Stimulated activated CD4-positive, alpha-beta T cell treated with anti-CD3 and anti-CD28 coated beads, TNF-alpha, amount 100 ng/mL, for 48 hours (primary cell): ENCODE measurements around the gene KRT77.
"Not testable (repeated sequence)": the region's sequence is repeated elsewhere in the genome, so short reads cannot be mapped to it uniquely, and the experiment has no call there.

Experiments
- DNase-seq, 3 donors: peaks; one replicate each; pipeline ENCODE4 v3.0.0-alpha.2; 2020; ENCODE audit warnings: low read depth in 3 of 3

The KRT77 gene

GRCh38 chr12:52676163-52676562, 27.2 kb downstream of the KRT77 start:
- no peak for DNase-seq

DNA sequence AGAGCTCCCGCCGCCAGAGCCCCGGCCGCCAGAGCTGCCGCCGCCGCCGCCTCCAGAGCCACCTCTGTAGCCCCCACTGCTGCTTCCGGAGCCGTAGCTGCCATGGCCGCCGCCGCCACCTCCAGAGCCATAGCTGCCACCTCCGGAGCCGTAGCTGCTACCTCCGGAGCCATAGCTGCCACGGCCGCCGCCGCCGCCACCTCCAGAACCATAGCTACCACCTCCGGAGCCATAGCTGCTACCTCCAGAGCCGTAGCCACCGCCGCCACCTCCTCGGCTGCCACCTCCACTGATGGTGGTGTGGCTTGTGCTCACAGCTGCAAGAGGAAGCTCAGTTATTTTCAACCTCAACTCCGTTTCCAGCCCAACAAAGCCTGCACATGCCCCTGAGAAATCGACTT, 28.0 kb downstream of the KRT77 start:
- no peak for DNase-seq

GRCh38 chr12:52674433-52674775, 28.9 kb downstream of the KRT77 start:
- no peak for DNase-seq

DNA sequence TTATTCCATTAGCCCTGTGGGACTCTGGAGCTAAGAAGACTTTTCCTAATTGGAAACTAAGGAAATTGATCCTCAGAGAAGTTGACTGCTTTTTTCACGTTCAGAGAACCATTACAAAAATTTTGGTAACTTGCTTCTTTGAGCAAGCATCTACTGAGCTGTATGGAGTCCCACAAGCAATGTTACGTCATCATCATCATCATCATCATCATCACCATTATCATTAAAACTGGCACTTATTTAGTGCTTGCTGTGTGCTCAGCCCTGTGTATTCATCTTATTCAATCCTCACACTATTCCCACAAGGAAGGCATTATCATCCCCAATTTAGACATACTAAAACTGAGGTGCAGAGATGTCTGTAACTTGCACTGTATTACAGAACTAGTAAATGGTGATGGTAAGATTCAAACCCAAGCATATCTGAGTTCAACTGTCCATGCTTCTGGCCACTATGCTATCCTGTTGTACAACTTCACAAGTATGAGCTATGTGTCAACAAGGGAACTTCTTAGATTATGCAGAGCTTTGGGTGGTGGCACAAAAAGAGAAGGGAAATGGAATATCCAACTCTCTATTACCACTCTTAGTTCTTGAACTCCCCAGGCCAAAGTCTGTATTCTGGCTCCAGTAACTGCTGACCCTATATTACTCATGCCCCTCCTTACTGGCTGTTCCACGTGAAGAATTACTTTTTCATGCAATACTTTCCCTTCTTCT, 29.5 kb downstream of the KRT77 start:
- no peak for DNase-seq

DNA sequence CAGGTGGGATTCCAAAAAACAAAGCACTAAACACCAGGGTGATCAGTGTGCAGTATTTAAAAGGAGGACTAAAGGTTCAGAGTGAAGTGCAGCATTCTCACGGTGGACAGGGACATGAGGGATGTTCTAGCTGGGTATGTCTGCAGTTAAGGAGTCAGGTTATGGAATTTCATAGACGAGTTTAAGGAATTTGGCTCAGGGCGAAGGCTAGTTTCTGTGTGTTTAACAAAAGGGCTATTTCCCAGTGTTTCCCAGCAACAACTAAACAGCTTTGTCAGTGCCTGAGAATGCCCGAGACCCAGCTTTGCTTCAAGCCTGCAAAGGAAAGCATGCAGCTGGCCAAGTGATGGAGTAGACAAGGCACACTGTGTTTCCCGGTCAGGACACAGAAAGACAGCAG, 30.1 kb downstream of the KRT77 start:
- DNase-seq, result no peak

- no peak for DNase-seq
Measured at GRCh38 chr12:52672321-52672933, 30.9 kb downstream of the KRT77 start.

DNA sequence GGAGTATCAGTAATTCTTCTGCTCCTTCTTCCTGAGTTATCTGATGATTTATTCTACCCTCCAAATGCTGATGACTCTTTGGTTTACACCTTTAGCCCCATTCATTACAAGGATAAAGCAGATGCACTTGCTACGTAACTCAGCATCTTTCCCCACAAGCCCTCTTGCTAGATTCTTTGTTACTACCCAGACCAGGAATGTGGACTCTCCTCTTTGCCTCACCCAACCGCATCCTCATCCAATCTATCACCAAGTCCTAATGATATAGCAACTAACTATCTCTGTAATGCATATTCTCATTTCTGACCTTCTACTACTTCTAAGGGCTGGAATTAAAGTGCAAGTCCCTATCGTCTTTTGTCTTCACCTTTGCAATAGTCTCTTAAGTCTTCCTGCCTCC, 32.4 kb downstream of the KRT77 start:
- DNase-seq, result no peak

- DNase-seq, result no peak
Measured at GRCh38 chr12:52670506-52670905, 32.8 kb downstream of the KRT77 start.

DNA sequence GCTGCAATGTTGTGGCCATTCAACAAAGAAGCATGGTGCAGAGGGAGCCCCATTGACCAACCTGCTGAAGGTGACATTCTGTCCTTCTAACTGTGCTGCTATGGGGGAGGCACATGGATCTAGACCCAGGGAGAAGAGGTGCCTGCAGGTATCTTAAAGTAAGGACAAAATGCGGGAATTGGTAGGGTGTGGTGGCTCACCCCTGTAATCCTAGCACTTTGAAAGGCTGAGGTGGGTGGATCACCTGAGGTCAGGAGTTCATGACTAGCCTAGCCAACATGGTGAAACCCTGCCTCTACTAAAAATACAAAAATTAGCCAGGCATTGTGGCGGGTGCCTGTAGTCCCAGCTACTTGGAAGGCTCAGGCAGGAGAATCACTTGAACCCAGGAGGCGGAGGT, 33.4 kb downstream of the KRT77 start:
- not testable (repeated sequence) for DNase-seq

GRCh38 chr12:52669426-52669825, 33.9 kb downstream of the KRT77 start:
- DNase-seq, result no peak

GRCh38 chr12:52667931-52668330, 35.4 kb downstream of the KRT77 start:
- DNase-seq, result no peak

DNA sequence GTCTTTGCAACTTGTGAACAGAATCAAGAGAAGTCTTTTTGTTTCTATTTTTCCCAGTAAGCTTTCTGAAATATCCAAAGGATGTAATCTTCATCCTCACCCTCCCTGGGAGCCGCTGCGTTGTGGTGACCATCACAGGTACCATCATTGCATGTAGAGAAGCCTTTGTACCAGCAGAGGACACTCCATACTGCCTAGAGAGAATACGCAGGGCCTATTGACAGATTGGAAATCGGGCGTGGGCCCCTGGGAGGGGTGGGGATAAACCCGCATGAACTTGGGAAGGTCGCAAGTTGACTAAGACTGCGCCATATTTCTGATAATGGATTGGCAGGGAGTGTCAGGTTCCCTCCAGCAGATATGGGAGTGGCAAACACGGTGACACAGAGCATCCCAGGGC, 35.8 kb downstream of the KRT77 start:
- DNase-seq, result no peak

- DNase-seq, result no peak
Measured at GRCh38 chr12:52666471-52666870, 36.9 kb downstream of the KRT77 start.

- no peak for DNase-seq
Measured at GRCh38 chr12:52663420-52663819, 39.9 kb downstream of the KRT77 start.

DNA sequence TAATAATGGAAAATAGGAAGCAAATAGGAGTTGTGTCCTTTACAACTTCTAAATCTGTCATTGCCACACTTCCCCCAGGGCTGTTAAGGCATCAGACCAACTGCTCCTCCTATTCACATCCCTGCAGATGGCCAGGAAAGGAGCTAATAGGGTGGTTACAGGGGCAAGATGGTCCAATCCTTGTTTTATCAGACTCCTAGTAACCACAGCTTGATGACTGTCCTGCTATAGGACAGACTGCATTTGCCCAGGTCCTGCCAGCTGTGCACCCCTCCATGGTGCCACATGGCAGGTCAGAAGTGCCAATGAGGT, 40.5 kb downstream of the KRT77 start:
- no peak for DNase-seq

DNA sequence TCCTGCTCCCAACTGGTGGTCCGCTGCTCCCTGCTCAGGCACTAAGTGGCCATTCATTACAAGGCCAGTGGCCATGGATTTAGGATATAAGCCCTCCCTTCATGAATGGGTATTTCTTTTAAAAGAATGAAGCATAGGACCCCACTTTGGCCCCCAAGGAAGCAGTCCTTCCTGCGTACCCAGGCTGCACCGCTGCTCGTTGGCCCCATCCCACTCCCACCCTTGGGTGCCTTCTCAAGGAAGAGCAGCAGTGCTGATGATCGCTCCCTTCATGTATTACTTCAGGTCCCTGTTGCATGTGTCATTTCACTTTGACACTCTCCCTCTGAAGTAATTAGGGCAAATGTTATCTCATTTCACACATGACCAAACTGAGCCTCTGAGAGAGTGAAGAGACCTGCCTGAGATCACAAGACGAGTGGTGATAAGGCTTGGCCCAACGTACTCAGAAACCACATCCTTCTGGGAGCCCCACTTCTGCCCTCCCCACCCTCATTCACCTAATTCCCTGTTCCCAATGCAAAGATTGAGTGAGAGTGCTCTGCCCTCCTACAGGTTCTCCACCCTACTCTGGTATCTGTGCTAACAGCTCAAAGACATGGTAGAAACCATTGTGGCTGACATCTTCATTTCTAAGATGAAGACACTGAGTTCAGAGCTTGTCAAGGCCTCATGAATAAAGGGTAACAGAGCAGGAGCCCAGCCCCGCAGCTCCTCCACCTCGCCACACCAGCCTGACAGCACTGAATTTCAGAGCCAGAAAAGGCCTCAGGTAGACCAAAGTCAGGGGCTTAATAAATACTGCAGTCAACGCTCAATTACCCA, 41.0 kb downstream of the KRT77 start:
- DNase-seq, result no peak

- no peak for DNase-seq
Measured at GRCh38 chr12:52661668-52662067, 41.7 kb downstream of the KRT77 start.

DNA sequence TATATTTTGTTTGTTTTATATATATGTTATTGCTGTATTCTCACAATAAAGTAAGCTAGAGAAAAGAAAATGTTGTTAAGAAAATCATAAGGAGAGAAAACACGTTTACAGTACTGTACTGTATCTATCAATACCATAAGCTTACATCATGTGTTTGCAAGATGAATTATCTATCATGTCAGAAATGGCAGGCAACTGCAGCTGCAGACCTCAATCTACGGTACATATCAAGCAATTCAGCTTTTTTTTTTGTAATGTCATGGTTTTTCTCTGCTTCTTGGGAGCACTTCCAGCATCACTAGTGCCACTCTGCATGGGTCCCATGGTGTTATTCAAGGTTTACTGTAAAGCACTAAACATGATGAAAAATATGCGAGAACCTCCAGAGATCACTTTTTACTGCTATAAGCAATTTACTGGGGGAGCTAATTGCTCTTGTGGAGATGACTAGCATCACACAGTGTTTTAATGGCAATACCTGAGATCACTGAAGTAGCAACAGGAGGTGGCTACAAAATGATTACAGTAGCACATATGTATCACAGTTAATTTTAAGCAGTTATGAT, 42.3 kb downstream of the KRT77 start:
- DNase-seq, result no peak

DNA sequence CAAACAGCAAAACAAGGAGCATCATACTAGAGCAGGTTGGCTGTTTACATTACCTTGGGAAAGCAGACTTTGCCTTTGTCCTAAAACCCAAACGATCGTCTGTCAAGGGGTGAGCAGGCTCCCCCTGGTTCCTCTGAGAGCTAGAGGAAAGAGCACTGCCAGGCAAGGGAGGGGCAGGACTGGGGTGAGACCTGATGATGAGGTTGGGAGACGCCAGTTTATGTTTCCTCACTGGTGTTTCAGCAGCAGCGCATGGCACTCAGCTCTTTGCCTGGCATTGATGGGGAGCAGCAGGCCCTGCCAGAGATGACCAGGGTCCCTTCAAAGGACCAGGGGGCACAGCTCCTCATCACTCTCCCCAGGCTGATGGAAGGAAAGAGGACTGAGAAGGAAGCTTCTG, 43.4 kb downstream of the KRT77 start:
- no peak for DNase-seq

GRCh38 chr12:52659395-52659794, 43.9 kb downstream of the KRT77 start:
- no peak for DNase-seq

GRCh38 chr12:52658196-52658595, 45.1 kb downstream of the KRT77 start:
- no peak for DNase-seq

DNA sequence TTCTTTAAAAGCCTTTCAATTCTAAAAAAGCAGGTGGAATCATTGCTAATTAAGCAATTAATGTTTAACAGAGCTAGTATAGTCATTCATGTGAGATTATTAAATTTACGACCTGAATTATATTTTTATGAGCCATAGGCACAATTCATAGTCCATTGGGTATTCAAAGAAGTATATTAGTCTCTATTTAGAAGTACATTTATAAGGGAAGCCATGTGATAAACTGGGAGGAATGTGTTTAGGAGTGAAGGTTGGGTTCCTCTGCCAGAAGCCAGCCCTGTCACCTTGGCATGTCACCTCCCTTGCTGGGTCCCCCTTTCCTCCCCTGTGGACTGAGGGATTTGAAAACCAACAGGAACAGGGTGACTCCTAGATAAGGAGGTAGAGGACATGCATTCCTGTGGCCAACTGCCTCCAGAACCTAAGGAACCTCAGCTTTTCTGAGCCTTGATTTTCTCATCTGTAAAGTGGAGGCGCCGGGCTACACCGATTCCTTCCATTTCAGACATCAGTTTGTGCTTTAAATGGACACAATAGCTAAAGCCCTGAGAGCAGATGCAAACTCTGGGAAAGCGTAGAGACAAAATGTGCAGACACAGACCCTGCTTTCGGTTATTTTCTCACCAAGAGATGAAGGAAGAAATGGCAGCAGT, 45.9 kb downstream of the KRT77 start:
- no peak for DNase-seq
